ENCODE measurements around the gene FAM78A. TPM values are rescaled to one million over a fixed set of nuclear protein-coding genes. Genes with fewer than 3 reads are reported as not detected.
A peak's percentile ranks its signal among the peaks of the same experiment; 100 is the strongest.

FAM78A gene
- total and polyA plus RNA-seq, 2 donors (not counting 1 experiment from before 2014, with no cell fraction given): 42.9 to 58.3 TPM

DNA sequence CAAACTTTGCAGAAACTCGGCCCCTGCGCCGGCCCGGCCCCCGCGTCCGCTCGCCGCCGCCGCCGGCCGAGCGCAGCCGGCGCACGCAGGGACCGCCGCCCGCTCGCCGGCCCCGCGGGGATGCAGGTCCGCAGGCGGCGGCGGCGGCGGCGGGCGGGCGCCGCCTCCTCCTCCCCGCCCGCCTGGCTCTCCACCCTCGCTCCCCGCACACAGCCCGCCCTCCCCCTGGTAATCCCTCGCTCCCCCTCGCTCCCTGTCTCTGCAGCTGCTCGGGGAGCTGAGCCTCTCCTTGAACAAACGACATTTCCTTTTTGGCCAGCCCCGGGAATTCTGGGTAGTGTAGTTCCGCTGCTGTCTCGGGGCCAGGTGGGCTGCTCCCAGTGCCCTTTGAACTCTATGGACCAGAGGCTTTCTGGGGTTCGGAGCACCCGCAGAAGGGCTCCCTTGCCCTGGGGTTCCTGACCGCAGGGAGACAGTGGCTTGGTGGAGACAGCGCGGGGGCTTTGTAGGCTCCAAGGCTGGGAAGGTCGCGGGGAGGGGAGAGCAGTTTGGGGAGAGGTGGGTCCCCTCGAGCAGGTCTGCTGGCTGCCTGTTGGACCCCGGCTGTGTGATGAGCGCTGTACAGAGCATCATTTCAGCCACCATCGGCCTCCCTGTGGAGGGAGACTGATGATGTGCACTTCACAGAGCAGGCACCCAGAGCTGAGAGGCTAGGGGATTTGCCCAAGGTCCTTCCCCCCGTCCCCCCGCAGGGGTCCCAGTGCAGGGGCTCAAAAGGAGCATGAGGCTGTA lies 1.8 kb upstream of the FAM78A start:
- TF ChIP-seq, protein P1, sequence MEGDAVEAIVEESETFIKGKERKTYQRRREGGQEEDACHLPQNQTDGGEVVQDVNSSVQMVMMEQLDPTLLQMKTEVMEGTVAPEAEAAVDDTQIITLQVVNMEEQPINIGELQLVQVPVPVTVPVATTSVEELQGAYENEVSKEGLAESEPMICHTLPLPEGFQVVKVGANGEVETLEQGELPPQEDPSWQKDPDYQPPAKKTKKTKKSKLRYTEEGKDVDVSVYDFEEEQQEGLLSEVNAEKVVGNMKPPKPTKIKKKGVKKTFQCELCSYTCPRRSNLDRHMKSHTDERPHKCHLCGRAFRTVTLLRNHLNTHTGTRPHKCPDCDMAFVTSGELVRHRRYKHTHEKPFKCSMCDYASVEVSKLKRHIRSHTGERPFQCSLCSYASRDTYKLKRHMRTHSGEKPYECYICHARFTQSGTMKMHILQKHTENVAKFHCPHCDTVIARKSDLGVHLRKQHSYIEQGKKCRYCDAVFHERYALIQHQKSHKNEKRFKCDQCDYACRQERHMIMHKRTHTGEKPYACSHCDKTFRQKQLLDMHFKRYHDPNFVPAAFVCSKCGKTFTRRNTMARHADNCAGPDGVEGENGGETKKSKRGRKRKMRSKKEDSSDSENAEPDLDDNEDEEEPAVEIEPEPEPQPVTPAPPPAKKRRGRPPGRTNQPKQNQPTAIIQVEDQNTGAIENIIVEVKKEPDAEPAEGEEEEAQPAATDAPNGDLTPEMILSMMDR (IDR thresholded peaks at IDR 0.05): no peak
- no peak for TF ChIP-seq EZH2 (IDR thresholded peaks at IDR 0.05; ENCODE audit: borderline replicate concordance, insufficient read depth, low read depth, low read length, poor library complexity, severe bottlenecking)
- H3K36me3 ChIP-seq (replicated peaks in 1 of 2; ENCODE audit: control extremely low read depth in 1 of 2, control insufficient read depth in 1 of 2, extremely low read depth in 1 of 2, insufficient read depth in 2 of 2, low read length in 1 of 2): no peaks in the 10 kb centered on the region
- ChIA-PET POLR2A (interaction anchor here (0.5 to 1.0 kb wide), 6 partner anchors 9 to 95 kb away, joined by 3 to 7 read pairs (median 4); no protein-coding TSS in a partner anchor), CTCF (interaction anchor here (0.7 to 3.0 kb wide), 5 partner anchors 22 to 100 kb away, joined by 3 to 15 read pairs (median 3); no protein-coding TSS in a partner anchor)
- H3K27ac ChIP-seq (ENCODE audit: low read length in 2 of 2): peak overlapping the region; percentile 28 to 71
- H3K4me2 ChIP-seq (replicated peaks; ENCODE audit: low read depth, low read length, poor library complexity, severe bottlenecking): peak overlapping the region; percentile 77
- peak overlapping the region; percentile 71 for H2AFZ ChIP-seq (ENCODE audit: insufficient read depth, low read depth, low read length, poor library complexity, severe bottlenecking)
- 9% methylated on average over 59 of the region's 59 CpGs for WGBS (ENCODE audit: insufficient coverage)
- peaks cover 8% of the 10 kb centered on the region for H4K20me1 ChIP-seq (ENCODE audit: control insufficient read depth, insufficient read depth, low read length, poor library complexity, severe bottlenecking)
- intact Hi-C loops (cut with micrococcal nuclease): loop anchor here (1.0 to 10.0 kb wide), 5 partner anchors 8 to 964 kb away; partner anchors contain the start of gene NUP214
- peaks cover 33 to 36% of the 10 kb centered on the region in 2 donors for H3K4me1 ChIP-seq (ENCODE audit: control insufficient read depth in 2 of 2, insufficient read depth in 2 of 2, low read length in 2 of 2)
- H3K27me3 ChIP-seq (replicated peaks in 1 of 4; ENCODE audit: control extremely low read depth in 1 of 4, control insufficient read depth in 3 of 4, insufficient read depth in 4 of 4, low read length in 3 of 4): peaks cover 0 to 16% (median 5%) of the 10 kb centered on the region in 4 experiments
- peak; percentile 58 for ATAC-seq (ENCODE audit: low read depth)
- Mint-ChIP-seq H3K27ac (peak overlapping the region; percentile 87), H3K4me1 (peaks cover 40% of the 10 kb centered on the region), H3K27me3 (peaks cover 10% of the 10 kb centered on the region), H3K9me3 (ENCODE audit: insufficient read depth) (no peaks in the 10 kb centered on the region), H3K4me3 (peak overlapping the region; percentile 85)
- H3K9ac ChIP-seq (ENCODE audit: low read length): peak overlapping the region; percentile 97
- peak overlapping the region in 4 of 5 experiments; percentile 11 to 95 (median 78) for H3K4me3 ChIP-seq (ENCODE audit: control extremely low read depth in 1 of 5, extremely low read depth in 1 of 5, insufficient read depth in 1 of 5, low read depth in 2 of 5, low read length in 4 of 5)
- peak; percentile 82 for DNase-seq
- H3K9me3 ChIP-seq (ENCODE audit: control extremely low read depth in 1 of 3, control insufficient read depth in 2 of 3, insufficient read depth in 1 of 3, low read length in 2 of 3): no peaks in the 10 kb centered on the region
- peaks cover 33% of the 10 kb centered on the region for H3K79me2 ChIP-seq (ENCODE audit: control insufficient read depth, insufficient read depth, low read length)

All from B cell (primary cell).